Limb (tissue), 2 donors: ENCODE results near the gene PAX3.

Experiments used
- DNase-seq, 2 donors: peaks; one replicate each; pipeline ENCODE4 v3.0.0-alpha.2; 2016; ENCODE audit errors: extremely low spot score in 2 of 2

The PAX3 gene

GRCh38 chr2:222298311-222299150, at the start of gene PAX3:
Gene PAX3 (minus strand): TSS chr2:222298998. CDS start chr2:222298615, 383 bp downstream.
- peak in 1 of 2 donors; percentile 75 for DNase-seq

- no peak for DNase-seq
Measured at GRCh38 chr2:222341331-222341730, 42.5 kb upstream of the PAX3 start.

- no peak for DNase-seq
Measured at GRCh38 chr2:222338374-222338773, 39.6 kb upstream of the PAX3 start.

- no peak for DNase-seq
Measured at GRCh38 chr2:222336931-222337330, 38.1 kb upstream of the PAX3 start.

- DNase-seq: no peak
Measured at GRCh38 chr2:222336442-222336841, 37.6 kb upstream of the PAX3 start.

GRCh38 chr2:222334914-222335313, 36.1 kb upstream of the PAX3 start:
- no peak for DNase-seq

- no peak for DNase-seq
Measured at GRCh38 chr2:222333397-222333796, 34.6 kb upstream of the PAX3 start.

- no peak for DNase-seq
Measured at GRCh38 chr2:222332116-222332515, 33.3 kb upstream of the PAX3 start.

- DNase-seq: no peak
Measured at GRCh38 chr2:222330910-222331309, 32.1 kb upstream of the PAX3 start.

GRCh38 chr2:222322236-222322635, 23.4 kb upstream of the PAX3 start:
- no peak for DNase-seq

GRCh38 chr2:222320436-222321395, 21.9 kb upstream of the PAX3 start:
- DNase-seq: no peak

GRCh38 chr2:222319586-222320435, 21.0 kb upstream of the PAX3 start:
- peak in 1 of 2 donors; percentile 79 for DNase-seq

- DNase-seq: peak in 1 of 2 donors; percentile 74
Measured at GRCh38 chr2:222318712-222319585, 20.2 kb upstream of the PAX3 start.

GRCh38 chr2:222318026-222318711, 19.4 kb upstream of the PAX3 start:
- peak; percentile 84 to 89 for DNase-seq

- no peak for DNase-seq
Measured at GRCh38 chr2:222315443-222316121, 16.8 kb upstream of the PAX3 start.

- DNase-seq: no peak
Measured at GRCh38 chr2:222313816-222314215, 15.0 kb upstream of the PAX3 start.

GRCh38 chr2:222311978-222312738, 13.4 kb upstream of the PAX3 start:
- peak in 1 of 2 donors; percentile 59 for DNase-seq

GRCh38 chr2:222311319-222311977, 12.7 kb upstream of the PAX3 start:
- peak in 1 of 2 donors; percentile 51 for DNase-seq
